Panc1 (cell line): ENCODE data around the gene XKR8.

ENCODE experiments used
- POLR2AphosphoS5 ChIP-seq: IDR thresholded peaks from 2 replicates; pipeline ENCODE4 v1.6.1; 2012; ENCODE audit warnings: mild to moderate bottlenecking, low read depth, low read length, moderate library complexity
- SIN3A ChIP-seq: IDR thresholded peaks from 2 replicates; pipeline ENCODE4 v1.6.1; 2012; ENCODE audit warnings: low read depth, mild to moderate bottlenecking, low read length, moderate library complexity, borderline replicate concordance; ENCODE audit not compliant: insufficient read depth
- TF ChIP-seq, protein P1 (sequence below): fragments of 450-650 bp; IDR thresholded peaks from 2 replicates; pipeline ENCODE4 v1.5.1; 2017; ENCODE audit warnings: mild to moderate bottlenecking
- TF ChIP-seq, protein P2 (sequence below), 2 experiments: IDR thresholded peaks; 2 replicates each; pipeline ENCODE4 v1.6.1; 2011 to 2012; ENCODE audit warnings: low read depth in 2 of 2, control low read depth in 1 of 2, low read length in 1 of 2, mild to moderate bottlenecking in 1 of 2, moderate library complexity in 1 of 2; ENCODE audit not compliant: insufficient read depth in 1 of 2

GRCh38 chr1:27928216-27928954 is 31.4 kb upstream of the XKR8 start:
- TF ChIP-seq, protein P1, sequence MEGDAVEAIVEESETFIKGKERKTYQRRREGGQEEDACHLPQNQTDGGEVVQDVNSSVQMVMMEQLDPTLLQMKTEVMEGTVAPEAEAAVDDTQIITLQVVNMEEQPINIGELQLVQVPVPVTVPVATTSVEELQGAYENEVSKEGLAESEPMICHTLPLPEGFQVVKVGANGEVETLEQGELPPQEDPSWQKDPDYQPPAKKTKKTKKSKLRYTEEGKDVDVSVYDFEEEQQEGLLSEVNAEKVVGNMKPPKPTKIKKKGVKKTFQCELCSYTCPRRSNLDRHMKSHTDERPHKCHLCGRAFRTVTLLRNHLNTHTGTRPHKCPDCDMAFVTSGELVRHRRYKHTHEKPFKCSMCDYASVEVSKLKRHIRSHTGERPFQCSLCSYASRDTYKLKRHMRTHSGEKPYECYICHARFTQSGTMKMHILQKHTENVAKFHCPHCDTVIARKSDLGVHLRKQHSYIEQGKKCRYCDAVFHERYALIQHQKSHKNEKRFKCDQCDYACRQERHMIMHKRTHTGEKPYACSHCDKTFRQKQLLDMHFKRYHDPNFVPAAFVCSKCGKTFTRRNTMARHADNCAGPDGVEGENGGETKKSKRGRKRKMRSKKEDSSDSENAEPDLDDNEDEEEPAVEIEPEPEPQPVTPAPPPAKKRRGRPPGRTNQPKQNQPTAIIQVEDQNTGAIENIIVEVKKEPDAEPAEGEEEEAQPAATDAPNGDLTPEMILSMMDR = no peak
- TF ChIP-seq POLR2AphosphoS5 (no peak), SIN3A (no peak)
- TF ChIP-seq, protein P2, sequence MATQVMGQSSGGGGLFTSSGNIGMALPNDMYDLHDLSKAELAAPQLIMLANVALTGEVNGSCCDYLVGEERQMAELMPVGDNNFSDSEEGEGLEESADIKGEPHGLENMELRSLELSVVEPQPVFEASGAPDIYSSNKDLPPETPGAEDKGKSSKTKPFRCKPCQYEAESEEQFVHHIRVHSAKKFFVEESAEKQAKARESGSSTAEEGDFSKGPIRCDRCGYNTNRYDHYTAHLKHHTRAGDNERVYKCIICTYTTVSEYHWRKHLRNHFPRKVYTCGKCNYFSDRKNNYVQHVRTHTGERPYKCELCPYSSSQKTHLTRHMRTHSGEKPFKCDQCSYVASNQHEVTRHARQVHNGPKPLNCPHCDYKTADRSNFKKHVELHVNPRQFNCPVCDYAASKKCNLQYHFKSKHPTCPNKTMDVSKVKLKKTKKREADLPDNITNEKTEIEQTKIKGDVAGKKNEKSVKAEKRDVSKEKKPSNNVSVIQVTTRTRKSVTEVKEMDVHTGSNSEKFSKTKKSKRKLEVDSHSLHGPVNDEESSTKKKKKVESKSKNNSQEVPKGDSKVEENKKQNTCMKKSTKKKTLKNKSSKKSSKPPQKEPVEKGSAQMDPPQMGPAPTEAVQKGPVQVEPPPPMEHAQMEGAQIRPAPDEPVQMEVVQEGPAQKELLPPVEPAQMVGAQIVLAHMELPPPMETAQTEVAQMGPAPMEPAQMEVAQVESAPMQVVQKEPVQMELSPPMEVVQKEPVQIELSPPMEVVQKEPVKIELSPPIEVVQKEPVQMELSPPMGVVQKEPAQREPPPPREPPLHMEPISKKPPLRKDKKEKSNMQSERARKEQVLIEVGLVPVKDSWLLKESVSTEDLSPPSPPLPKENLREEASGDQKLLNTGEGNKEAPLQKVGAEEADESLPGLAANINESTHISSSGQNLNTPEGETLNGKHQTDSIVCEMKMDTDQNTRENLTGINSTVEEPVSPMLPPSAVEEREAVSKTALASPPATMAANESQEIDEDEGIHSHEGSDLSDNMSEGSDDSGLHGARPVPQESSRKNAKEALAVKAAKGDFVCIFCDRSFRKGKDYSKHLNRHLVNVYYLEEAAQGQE (IDR thresholded peaks at IDR 0.05; ENCODE audit: insufficient read depth in 1 of 2, low read depth in 2 of 2, low read length in 1 of 2) = no peak
